Measurements from ENCODE around the gene ZNF397.

ZNF397 gene

DNA sequence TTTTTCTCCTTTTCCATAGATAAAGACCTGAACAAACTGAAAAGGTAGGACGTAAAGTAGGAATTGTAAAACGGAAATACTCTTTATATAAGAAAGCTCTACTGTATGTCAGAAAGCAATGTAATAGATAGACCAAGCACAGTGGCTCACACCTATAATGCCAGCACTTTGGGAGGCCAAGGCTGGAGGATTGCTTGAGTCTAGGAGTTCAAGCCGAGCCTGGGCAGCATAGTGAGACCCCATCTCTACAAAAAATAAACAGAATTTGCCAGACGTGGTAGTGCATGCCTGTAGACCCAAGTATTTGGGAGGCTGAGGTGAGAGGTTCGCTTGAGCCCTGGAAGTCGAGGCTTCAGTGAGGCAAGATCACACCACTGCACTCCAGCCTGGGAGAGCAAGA is 7.6 kb downstream of the ZNF397 start:
- H3K14ac ChIP-seq (ENCODE audit: low read length in 2 of 2), result no peak overlapping the region
- H2AFZ ChIP-seq (ENCODE audit: low read depth, low read length), result no peak overlapping the region
- WGBS, result 85% methylated on average over 4 of the region's 6 CpGs
- peak overlapping the region in 1 of 2 experiments; percentile 50 for H3K4me3 ChIP-seq (ENCODE audit: insufficient read depth in 1 of 2, low read depth in 1 of 2, low read length in 2 of 2)
- H4K91ac ChIP-seq (ENCODE audit: low read length), result no peak overlapping the region
- H3K4ac ChIP-seq (ENCODE audit: low read depth in 1 of 2, low read length in 2 of 2), result no peak overlapping the region
- no peak overlapping the region for H3K18ac ChIP-seq (ENCODE audit: low read depth in 1 of 2, low read length in 2 of 2)
- H3K9ac ChIP-seq (ENCODE audit: low read length), result no peak overlapping the region
- H2BK120ac ChIP-seq (ENCODE audit: low read depth, low read length), result no peak overlapping the region
- H2BK5ac ChIP-seq (ENCODE audit: low read depth, low read length, poor library complexity, severe bottlenecking), result no peak overlapping the region
- no peak overlapping the region for H2BK15ac ChIP-seq (ENCODE audit: low read depth, poor library complexity, severe bottlenecking)
- no peak overlapping the region for H4K8ac ChIP-seq (ENCODE audit: low read length)
- H3K36me3 ChIP-seq (ENCODE audit: control insufficient read depth in 1 of 2, insufficient read depth in 2 of 2, low read depth in 1 of 2, low read length in 2 of 2), result peaks cover 23 to 95% of the 10 kb centered on the region in 2 experiments
- H3K79me1 ChIP-seq (replicated peaks; ENCODE audit: low read length, poor library complexity, severe bottlenecking), result peaks cover 8% of the 10 kb centered on the region
- no peaks in the 10 kb centered on the region for H3K4me1 ChIP-seq (ENCODE audit: control insufficient read depth, insufficient read depth, low read depth, low read length)
- peaks cover 95% of the 10 kb centered on the region for H3K9me3 ChIP-seq (ENCODE audit: control insufficient read depth, low read length)
- DNase-seq, result no peak
- no peak overlapping the region for H3K27ac ChIP-seq (ENCODE audit: low read length, poor library complexity, severe bottlenecking)
- no peak overlapping the region for H3K23ac ChIP-seq (ENCODE audit: low read length in 2 of 2)
- no peak overlapping the region for H3K4me2 ChIP-seq (ENCODE audit: low read length, poor library complexity, severe bottlenecking)
- H3K27me3 ChIP-seq (ENCODE audit: control insufficient read depth in 1 of 2, insufficient read depth in 1 of 2, low read length in 2 of 2), result no peaks in the 10 kb centered on the region
- H2AK5ac ChIP-seq (ENCODE audit: low read length, severe bottlenecking), result no peak overlapping the region
- no peak overlapping the region for H2BK12ac ChIP-seq (ENCODE audit: low read length in 2 of 2)

DNA sequence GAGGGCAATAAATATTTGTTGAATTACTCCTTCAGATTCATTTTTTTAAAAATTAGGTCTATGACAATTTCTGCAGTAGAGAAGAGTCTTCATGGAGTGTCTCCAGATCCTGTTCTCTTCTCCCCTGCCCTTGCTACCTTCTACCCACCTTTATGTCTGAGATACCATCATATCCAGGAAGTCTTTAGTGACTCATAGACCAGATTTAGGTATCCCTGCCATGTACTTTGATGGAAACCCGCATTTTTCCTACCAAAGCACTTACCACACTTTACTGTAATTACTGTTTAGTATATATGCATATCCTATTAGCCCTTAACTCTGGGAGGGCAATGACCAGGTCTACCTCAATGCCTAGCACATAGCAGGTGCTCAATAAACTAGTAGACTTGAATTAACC is 11.6 kb downstream of the ZNF397 start:
- peaks cover 1% of the 10 kb centered on the region for H3K79me1 ChIP-seq (replicated peaks; ENCODE audit: low read length, poor library complexity, severe bottlenecking)
- no peak overlapping the region for H2AFZ ChIP-seq (ENCODE audit: low read depth, low read length)
- no peak overlapping the region for H3K14ac ChIP-seq (ENCODE audit: low read length in 2 of 2)
- H3K18ac ChIP-seq (ENCODE audit: low read depth in 1 of 2, low read length in 2 of 2), result no peak overlapping the region
- DNase-seq, result no peak
- no peak overlapping the region for H2BK120ac ChIP-seq (ENCODE audit: low read depth, low read length)
- H3K27me3 ChIP-seq (ENCODE audit: control insufficient read depth in 1 of 2, insufficient read depth in 1 of 2, low read length in 2 of 2), result no peaks in the 10 kb centered on the region
- H3K4me3 ChIP-seq (ENCODE audit: insufficient read depth in 1 of 2, low read depth in 1 of 2, low read length in 2 of 2), result peak overlapping the region in 1 of 2 experiments; percentile 61
- H3K27ac ChIP-seq (ENCODE audit: low read length, poor library complexity, severe bottlenecking), result no peak overlapping the region
- no peak overlapping the region for H2BK12ac ChIP-seq (ENCODE audit: low read length in 2 of 2)
- no peak overlapping the region for H3K4ac ChIP-seq (ENCODE audit: low read depth in 1 of 2, low read length in 2 of 2)
- no peak overlapping the region for H4K8ac ChIP-seq (ENCODE audit: low read length)
- no CpG with 5 or more reads among the region's 1 CpG for WGBS
- no peak overlapping the region for H4K91ac ChIP-seq (ENCODE audit: low read length)
- peaks cover 24 to 93% of the 10 kb centered on the region in 2 experiments for H3K36me3 ChIP-seq (ENCODE audit: control insufficient read depth in 1 of 2, insufficient read depth in 2 of 2, low read depth in 1 of 2, low read length in 2 of 2)
- H3K4me1 ChIP-seq (ENCODE audit: control insufficient read depth, insufficient read depth, low read depth, low read length), result no peaks in the 10 kb centered on the region
- H2AK5ac ChIP-seq (ENCODE audit: low read length, severe bottlenecking), result no peak overlapping the region
- peaks cover 96% of the 10 kb centered on the region for H3K9me3 ChIP-seq (ENCODE audit: control insufficient read depth, low read length)
- H2BK15ac ChIP-seq (ENCODE audit: low read depth, poor library complexity, severe bottlenecking), result no peak overlapping the region
- no peak overlapping the region for H3K23ac ChIP-seq (ENCODE audit: low read length in 2 of 2)
- no peak overlapping the region for H3K4me2 ChIP-seq (ENCODE audit: low read length, poor library complexity, severe bottlenecking)
- no peak overlapping the region for H3K9ac ChIP-seq (ENCODE audit: low read length)
- no peak overlapping the region for H2BK5ac ChIP-seq (ENCODE audit: low read depth, low read length, poor library complexity, severe bottlenecking)

DNA sequence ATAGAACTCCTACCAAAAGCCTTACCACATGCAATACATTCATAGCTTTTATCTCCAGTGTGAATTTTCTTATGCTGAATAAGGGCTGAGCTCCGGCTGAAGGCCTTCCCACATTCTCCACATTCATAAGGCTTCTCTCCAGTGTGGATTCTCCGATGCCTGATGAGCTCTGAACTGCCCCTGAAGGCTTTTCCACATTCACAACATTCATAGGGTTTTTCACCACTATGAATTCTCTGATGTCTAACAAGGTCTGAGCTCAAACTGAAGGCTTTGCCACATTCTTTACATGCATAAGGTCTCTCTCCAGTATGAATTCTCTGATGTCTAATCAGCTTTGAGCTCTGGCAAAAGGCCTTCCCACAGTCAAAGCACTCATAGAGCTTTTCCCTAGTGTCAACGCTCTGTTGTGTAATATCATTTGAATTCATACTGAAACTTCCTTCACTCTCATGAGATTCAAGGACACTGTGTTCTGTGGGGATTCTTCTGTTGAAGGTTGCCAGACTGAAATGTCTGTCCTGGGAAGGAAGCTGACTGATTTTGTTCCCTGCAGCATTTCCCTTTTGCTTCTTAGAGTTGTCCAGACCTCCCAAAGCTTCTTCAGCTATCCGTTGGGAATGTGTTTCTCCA is 12.9 kb downstream of the ZNF397 start:
- Histone ChIP-seq H2BK12ac (ENCODE audit: low read length in 2 of 2) (no peak overlapping the region), H4K8ac (ENCODE audit: low read length) (no peak overlapping the region), H3K23ac (ENCODE audit: low read length in 2 of 2) (no peak overlapping the region), H3K4me2 (ENCODE audit: low read length, poor library complexity, severe bottlenecking) (no peak overlapping the region), H3K4me1 (ENCODE audit: control insufficient read depth, insufficient read depth, low read depth, low read length) (no peaks in the 10 kb centered on the region), H4K91ac (ENCODE audit: low read length) (no peak overlapping the region), H3K18ac (ENCODE audit: low read depth in 1 of 2, low read length in 2 of 2) (no peak overlapping the region), H3K36me3 (ENCODE audit: control insufficient read depth in 1 of 2, insufficient read depth in 2 of 2, low read depth in 1 of 2, low read length in 2 of 2) (peaks cover 17 to 90% of the 10 kb centered on the region in 2 experiments), H3K9ac (ENCODE audit: low read length) (no peak overlapping the region), H2BK15ac (ENCODE audit: low read depth, poor library complexity, severe bottlenecking) (no peak overlapping the region), H3K79me1 (replicated peaks; ENCODE audit: low read length, poor library complexity, severe bottlenecking) (no peaks in the 10 kb centered on the region), H3K4ac (ENCODE audit: low read depth in 1 of 2, low read length in 2 of 2) (no peak overlapping the region), H3K4me3 (ENCODE audit: insufficient read depth in 1 of 2, low read depth in 1 of 2, low read length in 2 of 2) (peak overlapping the region in 1 of 2 experiments; percentile 61), H2AK5ac (ENCODE audit: low read length, severe bottlenecking) (no peak overlapping the region), H3K27me3 (ENCODE audit: control insufficient read depth in 1 of 2, insufficient read depth in 1 of 2, low read length in 2 of 2) (no peaks in the 10 kb centered on the region), H3K27ac (ENCODE audit: low read length, poor library complexity, severe bottlenecking) (no peak overlapping the region), H3K14ac (ENCODE audit: low read length in 2 of 2) (no peak overlapping the region), H3K9me3 (ENCODE audit: control insufficient read depth, low read length) (peaks cover 96% of the 10 kb centered on the region), H2AFZ (ENCODE audit: low read depth, low read length) (no peak overlapping the region), H2BK5ac (ENCODE audit: low read depth, low read length, poor library complexity, severe bottlenecking) (no peak overlapping the region), H2BK120ac (ENCODE audit: low read depth, low read length) (no peak overlapping the region)
- DNase-seq, result no peak
- 94% methylated on average over 2 of the region's 4 CpGs for WGBS

DNA sequence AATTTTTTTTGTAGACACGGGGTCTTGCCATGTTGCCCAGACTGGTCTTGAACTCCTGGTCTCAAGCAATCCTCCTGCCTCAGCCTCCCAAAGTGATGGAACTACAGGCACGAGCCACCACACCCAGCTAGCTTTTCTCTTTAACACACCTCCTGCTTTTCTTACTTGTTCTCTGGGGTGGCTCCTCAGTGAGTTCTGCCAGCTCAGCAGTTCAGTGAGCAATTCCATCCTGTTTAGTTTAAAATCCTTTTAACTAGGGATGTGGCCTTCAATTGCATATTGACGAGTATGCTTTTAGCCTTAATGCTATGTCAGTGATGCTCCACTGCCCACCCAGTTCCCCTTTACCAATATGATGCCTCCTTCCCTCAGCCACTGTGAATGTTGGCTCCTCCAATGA is 16.1 kb downstream of the ZNF397 start:
- Histone ChIP-seq H2BK15ac (ENCODE audit: low read depth, poor library complexity, severe bottlenecking) (no peak overlapping the region), H4K91ac (ENCODE audit: low read length) (no peak overlapping the region), H3K4me2 (ENCODE audit: low read length, poor library complexity, severe bottlenecking) (no peak overlapping the region), H4K8ac (ENCODE audit: low read length) (no peak overlapping the region), H3K14ac (ENCODE audit: low read length in 2 of 2) (no peak overlapping the region), H3K9ac (ENCODE audit: low read length) (no peak overlapping the region), H3K79me1 (replicated peaks; ENCODE audit: low read length, poor library complexity, severe bottlenecking) (no peaks in the 10 kb centered on the region), H3K4me1 (ENCODE audit: control insufficient read depth, insufficient read depth, low read depth, low read length) (no peaks in the 10 kb centered on the region), H2BK12ac (ENCODE audit: low read length in 2 of 2) (no peak overlapping the region), H2BK120ac (ENCODE audit: low read depth, low read length) (no peak overlapping the region), H3K36me3 (ENCODE audit: control insufficient read depth in 1 of 2, insufficient read depth in 2 of 2, low read depth in 1 of 2, low read length in 2 of 2) (peaks cover 17 to 93% of the 10 kb centered on the region in 2 experiments), H3K4me3 (ENCODE audit: insufficient read depth in 1 of 2, low read depth in 1 of 2, low read length in 2 of 2) (peak overlapping the region in 1 of 2 experiments; percentile 32), H3K9me3 (ENCODE audit: control insufficient read depth, low read length) (peaks cover 96% of the 10 kb centered on the region), H3K4ac (ENCODE audit: low read depth in 1 of 2, low read length in 2 of 2) (no peak overlapping the region), H3K27me3 (ENCODE audit: control insufficient read depth in 1 of 2, insufficient read depth in 1 of 2, low read length in 2 of 2) (no peaks in the 10 kb centered on the region), H3K18ac (ENCODE audit: low read depth in 1 of 2, low read length in 2 of 2) (no peak overlapping the region), H3K27ac (ENCODE audit: low read length, poor library complexity, severe bottlenecking) (no peak overlapping the region), H2AFZ (ENCODE audit: low read depth, low read length) (no peak overlapping the region), H2AK5ac (ENCODE audit: low read length, severe bottlenecking) (no peak overlapping the region), H2BK5ac (ENCODE audit: low read depth, low read length, poor library complexity, severe bottlenecking) (no peak overlapping the region), H3K23ac (ENCODE audit: low read length in 2 of 2) (no peak overlapping the region)
- DNase-seq, result no peak
- WGBS, result 96% methylated on average over 3 of the region's 3 CpGs

All from mesenchymal stem cell (in vitro differentiated cells and primary cell).